Mucosa of descending colon (tissue), 3 donors: Measurements from ENCODE around the gene COA8. TPM values are rescaled to one million over a fixed set of nuclear protein-coding genes. Genes with fewer than 3 reads are reported as not detected.
A peak's percentile ranks its signal among the peaks of the same experiment; 100 is the strongest.

ENCODE experiments used
- ATAC-seq: fragments of 200-7000 bp; cut with Tn5 transposase; one replicate; pipeline ENCODE4 v1.9.1; 2020; ENCODE audit warnings: mild to moderate bottlenecking, moderate library complexity
- DNase-seq, 3 donors: peaks; one replicate each; pipeline ENCODE4 v3.0.0-alpha.2; 2020
- H3K36me3 ChIP-seq: fragments of 200-600 bp; one replicate; pipeline ENCODE4 v1.8.0; 2021; ENCODE audit warnings: low read depth, mild to moderate bottlenecking
- H3K4me1 ChIP-seq: fragments of 200-600 bp; one replicate; pipeline ENCODE4 v1.8.0; 2021; ENCODE audit warnings: low read depth, mild to moderate bottlenecking
- H3K4me3 ChIP-seq: fragments of 200-600 bp; one replicate; pipeline ENCODE4 v1.8.0; 2021; ENCODE audit warnings: mild to moderate bottlenecking
- H3K9me3 ChIP-seq: fragments of 200-600 bp; one replicate; pipeline ENCODE4 v1.8.0; 2021; ENCODE audit warnings: mild to moderate bottlenecking
- CTCF ChIP-seq: fragments of 200-600 bp; IDR thresholded peaks from one replicate; pipeline ENCODE4 v1.8.0; 2022; ENCODE audit warnings: antibody characterized with exemption, mild to moderate bottlenecking
- intact Hi-C, 2 donors: fragments of 100-400 bp; cut with DNase I in 1 of 2; cut with micrococcal nuclease in 1 of 2; formaldehyde crosslinking; loops; one replicate each; pipeline versions ENCODE4 v1.11.0 to v1.11.1; 2022; cut with DNase I, micrococcal nuclease
- total RNA-seq, 3 donors: library from RNA; stranded (reverse); fragmentation: NEBNext Ultra II Directional in 2 of 3; extraction: Animal tissue kit (Norgen Biotek cat#: 25700) in 2 of 3; gene quantifications; one replicate each; pipeline versions ENCODE4 v1.2.1 to v1.2.4, GENCODE V29; 2021 to 2023
- donor health status: DM: no; HTN: no; CAD: no; lungs with moderate emphysema.
- donor health status: DM: no; HTN: no; CAD: no.
- donor health status: DM: no; HTN: yes; CAD: no.

The COA8 gene
- total RNA-seq, 3 donors from 2014 or later = 29.3 to 47.3 (median 36.5) TPM

GRCh38 chr14:103611215-103611614 is 48.5 kb downstream of the COA8 start:
- ATAC-seq = no peak
- TF ChIP-seq CTCF = no peak
- Histone ChIP-seq H3K4me3 (no peak overlapping the region), H3K9me3 (peaks cover 13% of the 10 kb centered on the region), H3K36me3 (no peaks in the 10 kb centered on the region), H3K4me1 (peaks cover 12% of the 10 kb centered on the region)
- no peak for DNase-seq
- intact Hi-C loops = no loop called here

GRCh38 chr14:103613517-103613916 is 50.8 kb downstream of the COA8 start:
- H3K36me3 ChIP-seq = no peaks in the 10 kb centered on the region
- H3K9me3 ChIP-seq = peaks cover 13% of the 10 kb centered on the region
- H3K4me1 ChIP-seq = no peaks in the 10 kb centered on the region
- TF ChIP-seq CTCF = no peak
- no peak for DNase-seq
- no peak overlapping the region for H3K4me3 ChIP-seq
- intact Hi-C loops = no loop called here
- ATAC-seq = peak; percentile 34

- Histone ChIP-seq H3K4me3 (no peak overlapping the region), H3K36me3 (no peaks in the 10 kb centered on the region), H3K9me3 (peaks cover under 1% of the 10 kb centered on the region), H3K4me1 (no peaks in the 10 kb centered on the region)
- TF ChIP-seq CTCF = no peak
- intact Hi-C loops = no loop called here
- DNase-seq (no peak), ATAC-seq (no peak)
Measured at GRCh38 chr14:103616635-103617300, 54.0 kb downstream of the COA8 start.

GRCh38 chr14:103619057-103619456 is 56.3 kb downstream of the COA8 start:
- Histone ChIP-seq H3K4me3 (no peak overlapping the region), H3K4me1 (peaks cover 4% of the 10 kb centered on the region), H3K36me3 (no peaks in the 10 kb centered on the region), H3K9me3 (no peaks in the 10 kb centered on the region)
- ATAC-seq (no peak), DNase-seq (no peak)
- no peak for TF ChIP-seq CTCF
- intact Hi-C loops = no loop called here

- Histone ChIP-seq H3K36me3 (no peaks in the 10 kb centered on the region), H3K9me3 (no peaks in the 10 kb centered on the region), H3K4me3 (no peak overlapping the region), H3K4me1 (peaks cover 19% of the 10 kb centered on the region)
- TF ChIP-seq CTCF = no peak
- intact Hi-C loops = no loop called here
- DNase-seq (no peak), ATAC-seq (no peak)
Measured at GRCh38 chr14:103621860-103622259, 59.1 kb downstream of the COA8 start.

GRCh38 chr14:103623308-103623707 is 60.5 kb downstream of the COA8 start:
- Histone ChIP-seq H3K4me3 (no peak overlapping the region), H3K4me1 (peaks cover 24% of the 10 kb centered on the region), H3K9me3 (no peaks in the 10 kb centered on the region), H3K36me3 (no peaks in the 10 kb centered on the region)
- intact Hi-C loops = no loop called here
- DNase-seq (no peak), ATAC-seq (no peak)
- TF ChIP-seq CTCF = no peak
